ENCODE measurements around the gene GRAMD1A. TPM values are rescaled to one million over a fixed set of nuclear protein-coding genes. Genes with fewer than 3 reads are reported as not detected.

Gene GRAMD1A
- 119 to 143 TPM (median 132 TPM) in 5 replicates for total RNA-seq (2022; extraction: Qiagen RNA extraction; ENCODE audit: low read depth)

GRCh38 chr19:34999498-35000337 is at the start of gene GRAMD1A:
Gene GRAMD1A, plus strand, starts transcription at chr19:35000323. Its CDS starts 156 bp downstream, at chr19:35000479.

GRCh38 chr19:34963573-34964406 is 36.3 kb upstream of the GRAMD1A start, which contains the start of gene ZNF792:
Gene ZNF792, minus strand, starts transcription at chr19:34964229. Its CDS starts 567 bp downstream, at chr19:34963662.

GRCh38 chr19:35030257-35031071 is 30.3 kb downstream of the GRAMD1A start, which contains the start of gene SCN1B:
Gene SCN1B, plus strand, starts transcription at chr19:35030470. Its CDS starts 351 bp downstream, at chr19:35030821.

GRCh38 chr19:35041548-35042055 is 41.5 kb downstream of the GRAMD1A start, which contains the start of gene HPN:
Gene HPN, plus strand, starts transcription at chr19:35041721. Its CDS starts 786 bp downstream, at chr19:35042507.

Other genes starting within 250 kb of the GRAMD1A start
- 2.1 to 3.4 TPM (median 2.4 TPM) in 5 replicates for gene ZNF599, start 227.1 kb upstream of the GRAMD1A start, total RNA-seq (2022; extraction: Qiagen RNA extraction; ENCODE audit: low read depth)
- gene ZNF30, start 73.4 kb upstream of the GRAMD1A start, total RNA-seq (2022; extraction: Qiagen RNA extraction; ENCODE audit: low read depth), result 5.0 to 5.9 TPM (median 5.2 TPM) in 5 replicates
- gene ZNF792, start 36.1 kb upstream of the GRAMD1A start, total RNA-seq (2022; extraction: Qiagen RNA extraction; ENCODE audit: low read depth), result 1.4 to 2.1 TPM (median 1.9 TPM) in 5 replicates
- gene SCN1B, start 30.1 kb downstream of the GRAMD1A start, total RNA-seq (2022; extraction: Qiagen RNA extraction; ENCODE audit: low read depth), result 12.0 to 19.3 TPM (median 16.7 TPM) in 5 replicates
- gene HPN, start 41.4 kb downstream of the GRAMD1A start, total RNA-seq (2022; extraction: Qiagen RNA extraction; ENCODE audit: low read depth), result 0.03 to 0.17 TPM in 2 of 5 replicates, not detected in the others
- gene FXYD3, start 115.5 kb downstream of the GRAMD1A start, total RNA-seq (2022; extraction: Qiagen RNA extraction; ENCODE audit: low read depth), result 0.26 to 0.31 TPM in 2 of 5 replicates, not detected in the others
- gene LGI4, start 134.7 kb downstream of the GRAMD1A start, total RNA-seq (2022; extraction: Qiagen RNA extraction; ENCODE audit: low read depth), result 0.06 to 0.27 TPM (median 0.13 TPM) in 4 of 5 replicates, not detected in the other
- gene FXYD1, start 138.5 kb downstream of the GRAMD1A start, total RNA-seq (2022; extraction: Qiagen RNA extraction; ENCODE audit: low read depth), result 0.35 to 0.85 TPM (median 0.44 TPM) in 4 of 5 replicates, not detected in the other
- 0.24 to 0.34 TPM (median 0.25 TPM) in 3 of 5 replicates, not detected in the others for gene FXYD7, start 142.9 kb downstream of the GRAMD1A start, total RNA-seq (2022; extraction: Qiagen RNA extraction; ENCODE audit: low read depth)
- gene FXYD5, start 154.4 kb downstream of the GRAMD1A start, total RNA-seq (2022; extraction: Qiagen RNA extraction; ENCODE audit: low read depth), result 202 to 240 TPM (median 228 TPM) in 5 replicates
- gene FAM187B, start 228.4 kb downstream of the GRAMD1A start, total RNA-seq (2022; extraction: Qiagen RNA extraction; ENCODE audit: low read depth), result not detected in 5 replicates
- 6.8 to 11.0 TPM (median 9.6 TPM) in 5 replicates for gene LSR, start 248.7 kb downstream of the GRAMD1A start, total RNA-seq (2022; extraction: Qiagen RNA extraction; ENCODE audit: low read depth)

Measured in A549 treated with CpdA at 1 μM for 4 hours (cell line).